Type B pancreatic cell (in vitro differentiated cells): ENCODE results near the gene CELSR1. TPM values are rescaled to one million over a fixed set of nuclear protein-coding genes. Genes with fewer than 3 reads are reported as not detected.

Experiments
- DNase-seq: peaks from one replicate; pipeline ENCODE4 v3.0.0; 2021; ENCODE audit warnings: mixed read lengths; ENCODE audit not compliant: unreplicated experiment; ENCODE audit errors: extremely low spot score
- H3K27ac Mint-ChIP-seq: 2 replicates; pipeline ENCODE4 v1.8.0; 2021; ENCODE audit warnings: mild to moderate bottlenecking, mixed read lengths
- H3K27me3 Mint-ChIP-seq: 2 replicates; pipeline ENCODE4 v1.8.0; 2021; ENCODE audit warnings: mixed read lengths
- H3K36me3 Mint-ChIP-seq: 2 replicates; pipeline ENCODE4 v1.8.0; 2021; ENCODE audit warnings: mixed read lengths
- H3K4me1 Mint-ChIP-seq: one replicate; pipeline ENCODE4 v1.8.0; 2021; ENCODE audit warnings: mixed read lengths; ENCODE audit not compliant: unreplicated experiment
- H3K4me3 Mint-ChIP-seq: 2 replicates; pipeline ENCODE4 v1.8.0; 2021; ENCODE audit warnings: mild to moderate bottlenecking, mixed read lengths
- H3K9me3 Mint-ChIP-seq: 2 replicates; pipeline ENCODE4 v1.8.0; 2021; ENCODE audit warnings: mixed read lengths
- total RNA-seq: library from RNA; stranded (reverse); gene quantifications from 2 replicates; pipeline ENCODE4 v1.2.1, GENCODE V29; 2021; ENCODE audit warnings: low replicate concordance
- TF ChIP-seq, protein P1 (sequence below): fragments of 200-600 bp; sonication (generic); conservative IDR thresholded peaks from 2 replicates; pipeline ENCODE4 v1.5.0; 2021; ENCODE audit warnings: antibody characterized with exemption, mild to moderate bottlenecking

The CELSR1 gene
- total RNA-seq, 1 donor from 2014 or later, result 27.8 TPM

DNA sequence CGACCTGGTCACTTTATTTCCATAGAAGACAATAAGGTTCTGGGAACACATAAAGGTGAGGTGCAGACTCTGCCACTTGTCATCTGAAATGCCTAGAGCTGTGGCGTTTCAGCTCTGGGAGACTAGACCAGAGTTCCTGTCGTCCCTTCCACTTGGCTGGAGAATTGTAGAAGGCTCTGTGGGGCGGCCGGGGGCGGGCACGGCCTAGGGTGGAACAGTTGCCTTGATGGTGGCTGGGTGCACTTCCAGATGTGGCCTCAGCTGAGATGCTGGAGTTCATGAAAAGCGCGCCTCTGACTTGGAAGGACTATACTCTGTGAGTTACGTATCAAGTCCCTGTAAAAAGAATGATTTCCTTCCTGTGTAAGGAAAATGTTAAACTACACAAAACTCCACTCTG is 185.1 kb downstream of the CELSR1 start:
- no peaks in the 10 kb centered on the region for H3K9me3 Mint-ChIP-seq
- no peak for DNase-seq
- peaks cover 4% of the 10 kb centered on the region for H3K36me3 Mint-ChIP-seq
- H3K27me3 Mint-ChIP-seq, result no peaks in the 10 kb centered on the region
- peaks cover 5% of the 10 kb centered on the region for H3K4me1 Mint-ChIP-seq
- H3K27ac Mint-ChIP-seq, result peak overlapping the region; percentile 36
- H3K4me3 Mint-ChIP-seq, result no peak overlapping the region
- TF ChIP-seq, protein P1, sequence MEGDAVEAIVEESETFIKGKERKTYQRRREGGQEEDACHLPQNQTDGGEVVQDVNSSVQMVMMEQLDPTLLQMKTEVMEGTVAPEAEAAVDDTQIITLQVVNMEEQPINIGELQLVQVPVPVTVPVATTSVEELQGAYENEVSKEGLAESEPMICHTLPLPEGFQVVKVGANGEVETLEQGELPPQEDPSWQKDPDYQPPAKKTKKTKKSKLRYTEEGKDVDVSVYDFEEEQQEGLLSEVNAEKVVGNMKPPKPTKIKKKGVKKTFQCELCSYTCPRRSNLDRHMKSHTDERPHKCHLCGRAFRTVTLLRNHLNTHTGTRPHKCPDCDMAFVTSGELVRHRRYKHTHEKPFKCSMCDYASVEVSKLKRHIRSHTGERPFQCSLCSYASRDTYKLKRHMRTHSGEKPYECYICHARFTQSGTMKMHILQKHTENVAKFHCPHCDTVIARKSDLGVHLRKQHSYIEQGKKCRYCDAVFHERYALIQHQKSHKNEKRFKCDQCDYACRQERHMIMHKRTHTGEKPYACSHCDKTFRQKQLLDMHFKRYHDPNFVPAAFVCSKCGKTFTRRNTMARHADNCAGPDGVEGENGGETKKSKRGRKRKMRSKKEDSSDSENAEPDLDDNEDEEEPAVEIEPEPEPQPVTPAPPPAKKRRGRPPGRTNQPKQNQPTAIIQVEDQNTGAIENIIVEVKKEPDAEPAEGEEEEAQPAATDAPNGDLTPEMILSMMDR, result no peak

DNA sequence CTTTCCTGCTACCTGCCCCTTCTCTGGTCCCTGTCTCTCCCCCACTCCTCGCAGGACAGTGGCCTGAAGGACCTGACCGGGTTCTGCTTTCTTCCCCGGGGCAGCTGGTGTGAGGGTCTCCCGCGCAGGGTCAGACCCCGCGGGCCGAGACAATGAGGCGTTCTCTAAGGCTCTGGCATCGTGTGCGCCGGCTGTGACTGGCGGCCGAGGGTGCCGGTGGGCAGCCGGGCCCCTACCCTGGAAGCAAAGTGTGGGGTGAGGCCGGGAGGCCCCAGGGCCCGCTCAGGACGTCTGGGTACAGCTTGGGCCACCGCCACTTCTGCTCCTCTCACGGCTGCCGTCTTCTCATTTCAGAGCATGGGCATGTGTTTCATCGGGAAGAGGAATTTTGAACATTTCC is 185.7 kb downstream of the CELSR1 start:
- H3K4me3 Mint-ChIP-seq, result no peak overlapping the region
- H3K9me3 Mint-ChIP-seq, result no peaks in the 10 kb centered on the region
- no peak overlapping the region for H3K27ac Mint-ChIP-seq
- H3K36me3 Mint-ChIP-seq, result peaks cover 4% of the 10 kb centered on the region
- H3K27me3 Mint-ChIP-seq, result no peaks in the 10 kb centered on the region
- DNase-seq, result no peak
- TF ChIP-seq, protein P1, result no peak
- peaks cover 5% of the 10 kb centered on the region for H3K4me1 Mint-ChIP-seq

DNA sequence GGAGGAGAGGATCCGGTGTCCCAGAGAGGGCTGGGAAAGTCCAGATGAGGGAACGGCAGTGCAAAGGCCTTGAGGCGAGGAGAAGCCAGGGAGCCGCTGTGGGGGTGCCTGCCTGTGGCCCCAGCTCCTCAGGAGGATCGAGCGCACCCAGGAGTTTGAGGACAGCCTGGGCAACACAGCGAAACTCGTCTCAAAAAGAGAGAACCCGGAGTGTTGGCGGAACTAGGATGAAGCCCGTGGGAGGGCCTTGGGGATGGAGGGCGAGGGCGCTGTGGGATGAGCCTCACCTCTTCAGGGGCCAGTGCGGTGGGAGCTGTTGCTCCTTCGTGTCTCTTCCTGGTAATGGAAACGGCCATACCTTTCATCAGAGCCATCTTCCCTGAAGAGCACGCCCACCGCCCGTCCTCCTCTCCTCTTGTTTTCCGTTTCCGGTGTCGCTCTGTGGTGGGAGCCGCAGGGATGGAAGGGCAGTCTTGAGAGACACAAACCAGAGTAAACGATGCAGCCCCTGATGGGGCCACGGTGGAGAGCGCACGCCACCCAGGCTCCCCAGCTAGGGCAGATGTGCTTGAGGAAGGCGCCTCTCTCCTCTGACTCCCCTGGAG is 186.2 kb downstream of the CELSR1 start:
- H3K9me3 Mint-ChIP-seq, result no peaks in the 10 kb centered on the region
- no peaks in the 10 kb centered on the region for H3K27me3 Mint-ChIP-seq
- no peak overlapping the region for H3K27ac Mint-ChIP-seq
- H3K36me3 Mint-ChIP-seq, result peaks cover 4% of the 10 kb centered on the region
- DNase-seq, result no peak
- H3K4me1 Mint-ChIP-seq, result peaks cover 5% of the 10 kb centered on the region
- TF ChIP-seq, protein P1, result no peak
- H3K4me3 Mint-ChIP-seq, result no peak overlapping the region

DNA sequence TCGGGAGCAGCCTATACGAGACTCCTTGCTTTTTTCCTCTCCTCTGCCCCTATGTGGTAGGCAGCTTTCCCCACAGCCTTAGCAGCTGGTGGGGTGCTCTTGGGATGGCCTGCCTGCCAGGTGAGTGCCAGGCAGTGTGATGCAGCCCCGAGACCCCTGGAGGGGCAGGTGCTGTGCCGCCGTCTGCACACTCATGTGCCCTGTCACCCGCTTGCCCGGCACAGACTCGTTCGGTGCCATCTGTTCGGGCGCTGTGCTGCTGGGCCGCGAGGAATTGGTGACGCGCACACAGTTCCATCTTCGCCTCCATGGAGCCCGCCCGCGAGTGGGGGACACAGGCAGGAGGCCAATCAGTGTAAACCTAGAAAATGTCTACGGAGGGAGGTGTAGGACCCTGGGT is 186.8 kb downstream of the CELSR1 start:
- Mint-ChIP-seq H3K4me3 (no peak overlapping the region), H3K36me3 (peaks cover 4% of the 10 kb centered on the region), H3K27ac (no peak overlapping the region), H3K27me3 (no peaks in the 10 kb centered on the region), H3K9me3 (no peaks in the 10 kb centered on the region), H3K4me1 (peaks cover 5% of the 10 kb centered on the region)
- TF ChIP-seq, protein P1, result no peak
- DNase-seq, result no peak

DNA sequence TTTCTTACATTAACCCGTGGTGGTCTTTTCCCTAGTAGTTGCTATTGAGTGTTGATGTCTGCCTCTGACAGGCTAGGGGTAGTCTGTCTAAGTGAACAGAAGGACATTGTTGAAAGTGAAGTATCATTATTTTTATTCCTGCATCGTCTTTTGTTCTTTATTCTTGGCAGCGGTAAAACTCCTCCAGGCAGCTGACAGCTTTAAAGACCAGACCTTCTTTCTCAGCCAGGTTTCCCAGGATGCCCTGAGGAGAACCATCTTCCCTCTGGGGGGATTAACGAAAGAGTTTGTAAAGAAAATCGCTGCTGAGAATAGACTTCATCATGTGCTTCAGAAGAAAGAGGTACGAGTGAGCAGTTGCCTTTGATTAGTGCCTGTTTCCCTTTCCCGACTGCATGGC is 187.3 kb downstream of the CELSR1 start:
- H3K4me3 Mint-ChIP-seq, result no peak overlapping the region
- no peak overlapping the region for H3K27ac Mint-ChIP-seq
- H3K4me1 Mint-ChIP-seq, result no peaks in the 10 kb centered on the region
- DNase-seq, result no peak
- TF ChIP-seq, protein P1, result no peak
- H3K36me3 Mint-ChIP-seq, result no peaks in the 10 kb centered on the region
- no peaks in the 10 kb centered on the region for H3K9me3 Mint-ChIP-seq
- no peaks in the 10 kb centered on the region for H3K27me3 Mint-ChIP-seq

DNA sequence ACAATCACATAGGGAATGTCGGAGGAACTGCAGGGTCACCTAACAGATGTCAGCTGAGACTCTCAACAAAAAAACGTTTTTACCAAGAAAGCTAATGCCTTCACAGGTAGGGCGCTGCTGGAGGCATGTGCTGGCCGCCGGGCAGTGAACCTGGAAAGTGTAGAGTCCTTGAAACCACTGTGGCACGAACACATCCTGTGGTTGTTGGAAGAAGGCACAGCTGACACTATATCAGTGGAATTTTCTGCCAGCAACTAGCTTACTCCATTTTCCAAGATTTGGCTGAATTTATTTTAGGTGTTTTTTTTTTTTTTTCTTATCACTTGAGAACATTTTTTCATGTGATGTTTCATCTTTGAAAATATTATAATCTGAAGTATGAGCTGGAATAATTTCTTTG is 187.7 kb downstream of the CELSR1 start:
- H3K4me1 Mint-ChIP-seq, result no peaks in the 10 kb centered on the region
- H3K27ac Mint-ChIP-seq, result no peak overlapping the region
- TF ChIP-seq, protein P1, result no peak
- H3K36me3 Mint-ChIP-seq, result no peaks in the 10 kb centered on the region
- no peaks in the 10 kb centered on the region for H3K9me3 Mint-ChIP-seq
- no peaks in the 10 kb centered on the region for H3K27me3 Mint-ChIP-seq
- no peak overlapping the region for H3K4me3 Mint-ChIP-seq
- DNase-seq, result no peak
